Immature natural killer cell (primary cell): Measurements from ENCODE around the gene AQP12A. TPM values are rescaled to one million over a fixed set of nuclear protein-coding genes. Genes with fewer than 3 reads are reported as not detected.

Source experiments
- DNase-seq, 3 donors: peaks; one replicate each; pipeline ENCODE4 v3.0.0; 2022; ENCODE audit warnings: mixed read lengths in 1 of 3
- H3K27ac Mint-ChIP-seq, 6 donors: one replicate each; pipeline ENCODE4 v1.8.0; 2020; ENCODE audit warnings: mixed read lengths in 6 of 6, mild to moderate bottlenecking in 5 of 6, inconsistent platforms in 4 of 6, moderate library complexity in 3 of 6
- H3K27me3 Mint-ChIP-seq, 3 donors: one replicate each; pipeline ENCODE4 v1.8.0; 2020 to 2021; ENCODE audit warnings: low read depth in 3 of 3, mild to moderate bottlenecking in 3 of 3, mixed read lengths in 3 of 3, moderate library complexity in 3 of 3, inconsistent platforms in 1 of 3
- H3K36me3 Mint-ChIP-seq, 3 donors: one replicate each; pipeline ENCODE4 v1.8.0; 2020; ENCODE audit warnings: mixed read lengths in 3 of 3, inconsistent platforms in 2 of 3, mild to moderate bottlenecking in 2 of 3
- H3K4me1 Mint-ChIP-seq, 2 donors: one replicate each; pipeline ENCODE4 v1.8.0; 2020; ENCODE audit warnings: inconsistent platforms in 2 of 2, mild to moderate bottlenecking in 2 of 2, mixed read lengths in 2 of 2, moderate library complexity in 1 of 2
- H3K4me3 Mint-ChIP-seq, 5 donors: one replicate each; pipeline ENCODE4 v1.8.0; 2020; ENCODE audit warnings: mild to moderate bottlenecking in 5 of 5, mixed read lengths in 5 of 5, inconsistent platforms in 3 of 5, moderate library complexity in 3 of 5
- H3K9me3 Mint-ChIP-seq, 6 donors: one replicate each; pipeline ENCODE4 v1.8.0; 2020; ENCODE audit warnings: mild to moderate bottlenecking in 6 of 6, mixed read lengths in 6 of 6, inconsistent platforms in 4 of 6, moderate library complexity in 3 of 6
- polyA plus RNA-seq, 3 donors: library from polyadenylated mRNA; unstranded; fragments of 300-500 nt; fragmentation: Illumina TruSeq; gene quantifications; one replicate each; pipeline ENCODE4 v1.2.3, GENCODE V29; 2021

The AQP12A gene
- polyA plus RNA-seq, 3 donors from 2014 or later: not detected

DNA sequence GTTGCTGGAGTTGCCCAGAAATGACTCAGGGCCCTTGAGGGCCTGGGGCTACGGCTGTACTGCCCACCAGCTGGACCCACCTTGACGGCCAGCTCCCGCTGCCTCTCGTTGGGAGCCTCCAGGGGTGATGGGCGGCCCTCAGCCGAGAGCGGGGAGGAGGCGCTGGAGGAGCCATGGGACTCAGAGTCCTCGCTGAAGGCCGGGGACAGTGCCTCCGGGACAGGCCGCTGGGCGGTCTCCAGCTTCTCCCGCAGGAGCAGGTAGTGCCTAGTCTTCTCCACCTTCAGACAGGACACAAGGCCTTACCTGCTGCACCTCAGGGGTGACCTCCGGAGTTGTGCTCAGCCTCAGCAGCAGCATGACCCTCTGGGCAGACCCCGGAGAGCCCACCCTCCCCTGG, 30.7 kb downstream of the AQP12A start:
- Mint-ChIP-seq H3K27me3 (peaks cover 0 to 1% (median 1%) of the 10 kb centered on the region in 3 donors), H3K4me3 (no peak overlapping the region), H3K4me1 (no peaks in the 10 kb centered on the region), H3K9me3 (no peaks in the 10 kb centered on the region), H3K27ac (no peak overlapping the region), H3K36me3 (no peaks in the 10 kb centered on the region)
- DNase-seq: no peak

DNA sequence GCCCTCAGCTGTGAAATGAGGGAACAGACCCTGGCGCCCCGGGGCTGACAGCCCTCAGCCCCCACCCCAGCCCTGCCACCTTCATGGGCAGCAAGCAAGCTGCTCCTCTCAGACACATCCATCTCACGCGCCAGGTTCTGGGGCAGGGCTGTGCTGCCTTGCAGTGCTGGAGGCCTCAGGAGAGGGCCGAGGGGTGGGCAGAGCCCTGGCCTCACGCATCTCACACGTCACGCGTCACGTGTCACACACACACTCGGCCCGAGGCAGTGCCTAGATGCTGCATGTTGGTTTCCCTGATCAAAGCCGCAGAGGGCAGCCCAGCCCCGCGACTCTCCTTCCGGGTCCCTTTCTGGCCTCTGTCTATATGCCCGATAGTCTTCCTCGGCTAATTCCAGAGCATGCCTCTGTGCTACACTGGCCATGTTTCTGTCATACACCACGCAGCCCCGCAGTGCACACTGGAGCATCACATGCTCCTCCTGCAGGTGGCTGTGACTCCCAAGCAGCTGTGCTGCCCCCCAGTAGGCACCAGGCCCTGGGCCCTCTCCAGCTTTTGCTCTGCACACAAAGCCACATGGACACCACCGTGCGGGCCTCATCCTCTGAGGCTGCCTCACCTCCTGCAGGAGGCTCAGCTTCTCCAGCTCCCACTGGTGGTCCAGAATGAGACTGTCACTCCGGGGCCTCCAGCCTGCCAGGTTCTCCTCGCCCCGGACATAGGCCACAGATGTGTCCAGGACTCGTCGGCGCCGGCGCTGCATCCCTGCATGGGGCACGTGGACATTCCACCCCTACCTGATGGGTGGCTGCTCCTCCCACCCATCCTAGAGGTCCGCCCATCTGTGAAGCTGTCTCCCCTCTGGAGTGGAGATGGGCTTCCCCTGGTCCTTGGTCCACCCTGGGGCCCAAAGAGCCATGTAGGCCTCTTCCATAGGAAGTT, 31.4 kb downstream of the AQP12A start:
- Mint-ChIP-seq H3K4me1 (no peaks in the 10 kb centered on the region), H3K4me3 (no peak overlapping the region), H3K27me3 (peaks cover 0 to 1% (median 1%) of the 10 kb centered on the region in 3 donors), H3K36me3 (no peaks in the 10 kb centered on the region), H3K9me3 (no peaks in the 10 kb centered on the region), H3K27ac (no peak overlapping the region)
- no peak for DNase-seq

DNA sequence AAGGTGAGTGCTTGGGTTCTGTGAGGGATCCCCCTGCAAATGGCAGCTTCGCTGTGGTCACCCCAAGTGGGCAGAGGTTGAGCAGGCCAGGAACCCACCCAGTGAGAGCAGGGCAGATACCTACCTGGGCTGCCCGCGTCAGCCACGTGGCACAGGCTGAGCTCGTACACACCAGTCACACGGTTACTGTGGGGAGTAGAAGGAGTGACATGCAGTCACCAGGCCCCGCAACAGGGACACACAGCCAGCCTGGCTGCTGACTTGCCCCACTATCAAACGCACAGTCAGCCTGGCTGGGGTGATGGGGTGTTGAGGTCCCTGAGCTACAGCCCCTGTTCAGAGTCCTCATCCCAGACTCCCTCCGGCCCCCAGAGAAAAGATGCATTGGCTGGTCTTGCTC, 32.2 kb downstream of the AQP12A start:
- Mint-ChIP-seq H3K27me3 (peaks cover 0 to 1% (median under 1%) of the 10 kb centered on the region in 3 donors), H3K27ac (no peak overlapping the region), H3K4me1 (no peaks in the 10 kb centered on the region), H3K9me3 (no peaks in the 10 kb centered on the region), H3K36me3 (no peaks in the 10 kb centered on the region), H3K4me3 (no peak overlapping the region)
- DNase-seq: no peak

GRCh38 chr2:240724431-240724830, 32.8 kb downstream of the AQP12A start:
- Mint-ChIP-seq H3K27ac (no peak overlapping the region), H3K27me3 (peaks cover 0 to 1% (median 0%) of the 10 kb centered on the region in 3 donors), H3K36me3 (no peaks in the 10 kb centered on the region), H3K9me3 (no peaks in the 10 kb centered on the region), H3K4me3 (no peak overlapping the region), H3K4me1 (no peaks in the 10 kb centered on the region)
- no peak for DNase-seq

DNA sequence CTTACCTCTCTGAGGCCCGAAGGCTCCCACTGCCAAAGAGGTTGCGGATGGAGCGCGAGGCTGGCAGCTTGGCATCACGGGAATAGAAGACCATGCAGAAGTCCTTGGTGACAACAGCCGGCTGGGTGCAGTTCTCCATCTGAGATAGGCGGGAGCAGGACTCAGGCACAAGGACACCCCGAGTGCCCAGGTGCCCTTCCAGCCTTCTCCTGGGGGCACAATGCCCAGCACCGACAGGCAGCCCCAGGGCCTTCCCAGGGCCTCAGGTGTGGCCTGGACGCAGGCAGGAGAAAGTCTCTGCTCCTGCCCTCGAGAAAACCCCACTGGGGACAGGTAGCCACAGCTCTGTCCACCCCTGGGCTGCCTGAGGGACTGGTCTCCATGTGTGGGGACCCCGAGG, 33.6 kb downstream of the AQP12A start:
- Mint-ChIP-seq H3K36me3 (no peaks in the 10 kb centered on the region), H3K27me3 (peaks cover 0 to 1% (median 0%) of the 10 kb centered on the region in 3 donors), H3K4me1 (no peaks in the 10 kb centered on the region), H3K4me3 (no peak overlapping the region), H3K9me3 (no peaks in the 10 kb centered on the region), H3K27ac (no peak overlapping the region)
- no peak for DNase-seq

- no peaks in the 10 kb centered on the region for H3K9me3 Mint-ChIP-seq
- H3K4me1 Mint-ChIP-seq: no peaks in the 10 kb centered on the region
Observed at GRCh38 chr2:240725671-240726070, 34.0 kb downstream of the AQP12A start.

GRCh38 chr2:240726876-240727275, 35.2 kb downstream of the AQP12A start:
- no peak for DNase-seq
- Mint-ChIP-seq H3K4me1 (no peaks in the 10 kb centered on the region), H3K27me3 (peaks cover 0 to 1% (median 0%) of the 10 kb centered on the region in 3 donors), H3K27ac (no peak overlapping the region), H3K36me3 (no peaks in the 10 kb centered on the region), H3K9me3 (no peaks in the 10 kb centered on the region), H3K4me3 (no peak overlapping the region)

More at GRCh38 chr2:240725671-240726070, 34.0 kb downstream of the AQP12A start:
- H3K27me3 Mint-ChIP-seq: peaks cover 0 to 1% (median 0%) of the 10 kb centered on the region in 3 donors
- no peak for DNase-seq
- H3K27ac Mint-ChIP-seq: no peak overlapping the region
- no peak overlapping the region for H3K4me3 Mint-ChIP-seq
- H3K36me3 Mint-ChIP-seq: no peaks in the 10 kb centered on the region

DNA sequence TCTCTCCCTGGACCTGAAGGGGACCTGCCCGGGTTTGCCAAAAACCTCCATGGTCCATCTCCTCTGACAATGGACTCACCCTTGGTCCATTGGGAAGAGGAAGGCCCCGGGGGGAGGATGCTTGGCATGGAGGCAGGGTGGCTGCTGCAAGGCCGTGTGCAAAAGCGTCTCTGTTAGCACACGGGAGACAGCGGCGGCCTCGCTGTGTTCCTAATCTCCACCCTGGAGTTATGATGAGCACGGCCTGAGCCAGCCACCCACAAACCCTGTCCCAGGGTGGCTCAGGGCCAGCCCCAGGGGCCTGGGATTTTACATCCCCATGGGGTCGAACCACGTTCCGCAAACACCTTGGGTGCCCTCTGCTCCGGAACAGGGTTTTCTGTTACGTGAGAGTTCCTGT, 35.8 kb downstream of the AQP12A start:
- Mint-ChIP-seq H3K27ac (no peak overlapping the region), H3K9me3 (no peaks in the 10 kb centered on the region), H3K36me3 (no peaks in the 10 kb centered on the region), H3K27me3 (no peaks in the 10 kb centered on the region), H3K4me1 (no peaks in the 10 kb centered on the region), H3K4me3 (no peak overlapping the region)
- DNase-seq: no peak

DNA sequence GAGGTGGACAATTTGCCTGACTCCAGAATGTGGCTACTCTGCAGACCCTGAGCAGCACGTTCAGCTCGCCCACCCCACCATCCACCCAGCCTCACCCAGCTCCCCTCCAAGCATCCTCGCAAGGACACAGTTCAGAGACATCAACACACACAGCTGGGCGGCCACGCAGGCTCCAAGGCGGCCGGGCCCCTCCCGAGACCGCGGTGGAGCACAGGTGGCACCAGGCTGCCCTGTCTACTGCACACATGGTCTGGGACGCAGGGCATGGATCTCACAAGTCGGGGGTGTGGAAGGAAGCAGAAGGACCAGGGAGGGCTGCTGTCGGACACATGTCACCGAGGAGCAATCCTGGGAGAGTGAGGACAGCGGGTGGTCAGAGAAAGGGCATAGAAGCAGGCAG, 36.2 kb downstream of the AQP12A start:
- no peak for DNase-seq
- H3K27me3 Mint-ChIP-seq: no peaks in the 10 kb centered on the region
- no peaks in the 10 kb centered on the region for H3K9me3 Mint-ChIP-seq
- no peak overlapping the region for H3K27ac Mint-ChIP-seq
- no peaks in the 10 kb centered on the region for H3K4me1 Mint-ChIP-seq
- H3K36me3 Mint-ChIP-seq: no peaks in the 10 kb centered on the region
- no peak overlapping the region for H3K4me3 Mint-ChIP-seq

DNA sequence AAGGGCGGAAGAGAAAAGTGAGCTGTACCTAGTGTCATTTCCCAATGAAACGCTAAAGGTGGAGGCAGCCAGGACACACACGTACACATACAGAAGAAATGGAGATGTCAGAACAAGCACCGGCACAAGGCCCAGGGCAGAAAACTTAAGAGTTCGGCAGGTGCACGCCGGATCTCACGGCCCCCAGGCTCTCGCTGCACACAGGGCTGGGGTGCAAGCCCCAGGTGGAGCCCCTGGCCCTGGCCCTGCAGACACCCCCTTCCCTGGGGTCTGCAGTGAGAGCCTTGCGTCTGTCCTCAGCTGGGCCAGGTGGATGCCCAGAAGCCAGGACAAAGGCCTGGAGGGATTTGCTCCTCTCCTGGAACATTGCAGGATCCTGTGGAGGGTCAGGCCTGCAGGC, 36.7 kb downstream of the AQP12A start:
- DNase-seq: no peak
- Mint-ChIP-seq H3K27me3 (no peaks in the 10 kb centered on the region), H3K9me3 (no peaks in the 10 kb centered on the region), H3K4me1 (no peaks in the 10 kb centered on the region), H3K36me3 (no peaks in the 10 kb centered on the region), H3K27ac (no peak overlapping the region), H3K4me3 (no peak overlapping the region)

DNA sequence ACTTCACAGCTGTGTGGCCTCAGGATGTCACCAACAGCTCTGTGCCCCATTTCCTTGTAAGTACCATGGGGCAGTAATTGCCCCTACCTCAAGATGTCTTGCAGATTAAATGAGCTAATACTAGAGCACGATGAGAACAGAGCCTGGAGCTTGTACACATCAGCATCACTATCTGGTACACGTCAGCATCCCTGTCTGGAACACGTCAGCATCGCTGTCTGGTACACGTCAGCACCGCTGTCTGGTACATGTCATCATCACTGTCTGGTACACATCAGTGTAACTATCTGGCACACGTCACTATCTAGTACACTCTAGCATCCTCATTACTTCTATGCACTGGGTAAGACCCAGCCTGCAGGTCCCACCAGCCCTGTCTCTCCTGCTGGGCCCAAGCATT, 37.2 kb downstream of the AQP12A start:
- DNase-seq: no peak
- H3K36me3 Mint-ChIP-seq: no peaks in the 10 kb centered on the region
- no peak overlapping the region for H3K4me3 Mint-ChIP-seq

GRCh38 chr2:240730501-240731177, 39.0 kb downstream of the AQP12A start:
- H3K4me1 Mint-ChIP-seq: no peaks in the 10 kb centered on the region
- no peak for DNase-seq
- no peaks in the 10 kb centered on the region for H3K9me3 Mint-ChIP-seq
- no peak overlapping the region for H3K27ac Mint-ChIP-seq
- no peaks in the 10 kb centered on the region for H3K27me3 Mint-ChIP-seq
- no peak overlapping the region for H3K4me3 Mint-ChIP-seq
- no peaks in the 10 kb centered on the region for H3K36me3 Mint-ChIP-seq

More for the DNA sequence above, 37.2 kb downstream of the AQP12A start:
- Mint-ChIP-seq H3K27me3 (no peaks in the 10 kb centered on the region), H3K9me3 (no peaks in the 10 kb centered on the region), H3K4me1 (no peaks in the 10 kb centered on the region), H3K27ac (no peak overlapping the region)

DNA sequence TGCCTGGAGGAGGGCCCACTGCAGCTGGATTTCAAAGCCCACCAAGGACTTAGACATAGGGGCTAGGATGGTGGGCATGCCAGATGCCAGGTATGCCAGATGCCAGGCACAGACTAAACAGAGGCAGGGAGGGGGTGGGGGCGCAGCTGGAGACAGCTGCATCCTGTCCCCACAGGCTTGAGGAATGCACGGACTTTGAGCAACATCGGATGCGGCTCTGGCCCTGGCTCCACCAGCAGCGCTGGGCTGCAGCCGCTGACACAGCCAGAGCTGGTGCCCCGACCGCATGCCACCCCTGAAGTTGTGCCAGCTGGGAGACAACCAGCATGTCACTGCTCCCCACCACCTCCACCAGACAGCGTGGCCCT, 39.5 kb downstream of the AQP12A start:
- no peak for DNase-seq

DNA sequence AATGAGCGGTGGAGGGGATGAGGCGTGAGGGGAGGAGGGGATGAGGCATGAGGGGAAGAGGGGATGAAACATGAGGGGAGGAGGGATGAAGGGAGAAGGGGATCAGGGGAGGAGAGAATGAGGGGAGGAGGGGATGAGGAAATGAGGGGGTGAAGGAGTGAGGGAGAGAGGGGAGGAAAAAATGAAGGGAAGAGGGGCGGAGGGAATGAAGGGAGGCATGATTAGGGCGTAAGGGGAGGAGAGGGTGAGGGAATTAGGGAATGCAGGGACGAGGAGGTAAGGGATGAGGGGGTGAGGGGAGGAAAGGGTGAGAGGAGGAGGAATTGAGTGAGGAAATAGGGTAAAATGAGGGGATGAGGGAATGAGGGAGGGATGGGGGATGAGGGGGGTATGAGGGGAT, 40.5 kb downstream of the AQP12A start:
- Mint-ChIP-seq H3K9me3 (no peaks in the 10 kb centered on the region), H3K4me1 (no peaks in the 10 kb centered on the region), H3K27ac (no peak overlapping the region), H3K27me3 (no peaks in the 10 kb centered on the region), H3K36me3 (no peaks in the 10 kb centered on the region), H3K4me3 (no peak overlapping the region)
- no peak for DNase-seq

More for the DNA sequence above, 39.5 kb downstream of the AQP12A start:
- Mint-ChIP-seq H3K36me3 (no peaks in the 10 kb centered on the region), H3K27ac (no peak overlapping the region), H3K4me3 (no peak overlapping the region), H3K4me1 (no peaks in the 10 kb centered on the region), H3K9me3 (no peaks in the 10 kb centered on the region), H3K27me3 (no peaks in the 10 kb centered on the region)
